ENCODE data around the gene PTOV1.
"Not testable (repeated sequence)": the region's sequence is repeated elsewhere in the genome, so short reads cannot be mapped to it uniquely, and the experiment has no call there.

The PTOV1 gene

GRCh38 chr19:49818649-49819370, 32.1 kb upstream of the PTOV1 start:
- no peak for DNase-seq

- DNase-seq = not testable (repeated sequence)
Measured at GRCh38 chr19:49819452-49820115, 31.4 kb upstream of the PTOV1 start.

- no peak for DNase-seq
Measured at GRCh38 chr19:49820125-49820524, 30.8 kb upstream of the PTOV1 start.

DNA sequence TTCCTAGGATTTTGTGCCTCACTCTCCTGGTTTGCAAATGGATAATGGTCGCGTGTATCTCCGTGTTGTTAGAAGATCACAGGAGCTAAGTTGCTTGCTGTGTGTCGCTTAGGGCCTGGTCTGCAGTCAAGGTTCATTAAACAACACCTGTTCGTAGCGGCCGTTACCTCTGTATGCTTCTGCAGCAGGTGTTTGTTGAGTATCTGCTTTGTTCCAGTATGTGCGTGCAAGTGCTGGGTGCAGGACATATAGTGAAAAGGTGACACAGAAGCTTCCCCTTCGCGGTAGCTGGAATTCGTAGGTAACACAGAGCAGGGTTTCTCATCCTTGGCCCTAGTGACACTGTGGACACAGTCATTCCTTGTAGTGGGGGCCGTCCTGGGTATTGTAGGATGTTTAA, 27.5 kb upstream of the PTOV1 start:
- DNase-seq = no peak

DNA sequence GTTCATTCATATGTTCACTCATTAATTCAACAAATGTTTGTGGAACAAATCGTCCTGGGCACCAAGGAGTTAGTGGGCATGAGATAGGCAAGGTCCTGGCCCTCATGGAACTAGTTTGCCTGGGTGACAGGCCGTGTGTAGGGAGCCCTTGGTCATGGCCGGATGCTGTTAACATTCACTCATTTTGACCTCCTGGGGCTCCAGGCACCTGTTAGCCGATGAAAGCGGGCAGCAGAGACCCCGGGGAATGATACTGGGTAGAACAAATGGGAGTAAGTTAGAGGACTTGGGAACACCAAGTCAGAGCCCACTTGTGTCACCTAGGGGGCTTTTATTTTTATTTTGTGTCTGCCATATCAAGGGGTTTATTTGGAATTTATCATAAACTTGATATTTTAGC, 26.3 kb upstream of the PTOV1 start:
- no peak for DNase-seq

GRCh38 chr19:49827034-49827433, 23.9 kb upstream of the PTOV1 start:
- DNase-seq = no peak

- DNase-seq = no peak
Measured at GRCh38 chr19:49829200-49829599, 21.8 kb upstream of the PTOV1 start.

DNA sequence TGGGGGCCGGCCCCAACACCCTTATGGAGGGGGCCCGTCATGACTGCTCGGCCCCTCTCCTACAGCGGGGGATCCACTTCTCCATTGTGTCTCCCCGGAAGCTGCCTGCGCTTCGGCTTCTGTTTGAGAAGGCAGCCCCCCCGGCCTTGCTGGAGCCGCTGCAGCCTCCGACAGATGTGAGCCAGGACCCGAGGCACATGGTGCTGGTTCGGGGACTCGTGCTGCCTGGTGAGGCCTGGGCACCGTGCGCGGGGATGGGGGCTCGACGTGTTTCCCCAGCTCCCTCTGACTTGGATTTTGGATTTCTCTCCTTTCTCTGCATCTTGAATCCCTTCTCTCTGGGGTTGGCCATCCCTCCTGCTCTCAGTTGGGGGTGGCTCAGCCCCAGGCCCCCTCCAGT, 21.2 kb upstream of the PTOV1 start:
- DNase-seq = no peak

DNA sequence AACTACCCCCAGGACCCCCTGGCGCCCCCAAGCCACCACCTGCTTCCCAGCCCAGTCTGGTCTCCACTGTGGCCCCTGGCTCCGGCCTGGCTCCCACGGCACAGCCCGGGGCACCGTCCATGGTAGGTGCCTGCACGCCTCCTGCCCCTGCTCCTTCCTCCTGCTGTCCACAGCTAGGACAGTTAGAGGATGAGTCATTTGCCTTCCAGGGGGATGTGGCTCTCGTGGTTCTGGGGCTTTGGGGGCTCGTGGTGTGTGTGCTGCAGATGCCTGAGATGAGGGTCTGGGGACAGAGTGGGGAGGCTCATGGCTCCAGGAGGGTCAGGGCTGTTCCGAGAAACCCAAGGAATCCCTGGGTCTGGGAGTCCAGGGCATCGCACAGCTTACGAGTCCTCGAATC, 20.2 kb upstream of the PTOV1 start:
- no peak for DNase-seq

- DNase-seq = no peak
Measured at GRCh38 chr19:49831592-49831991, 19.4 kb upstream of the PTOV1 start.

- no peak for DNase-seq
Measured at GRCh38 chr19:49832556-49832955, 18.4 kb upstream of the PTOV1 start.

DNA sequence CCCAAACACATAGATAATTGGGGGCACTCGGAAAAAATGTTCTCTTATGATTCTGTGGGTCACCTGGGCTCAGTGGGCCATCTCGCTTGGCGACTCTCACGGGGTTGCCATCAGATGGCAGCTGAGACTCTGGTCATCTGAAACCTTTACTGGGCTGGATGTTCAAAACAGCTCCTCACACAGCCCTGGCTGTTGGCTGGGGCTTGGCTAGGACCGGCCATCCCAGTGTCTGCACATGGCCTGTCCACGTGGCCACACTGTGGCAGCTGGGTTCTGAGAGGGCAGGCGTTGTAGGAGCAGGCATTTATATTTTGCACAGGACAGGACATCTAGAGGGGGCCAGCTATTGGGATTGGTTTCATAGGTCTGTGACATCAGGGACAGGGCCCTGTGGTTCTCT, 17.4 kb upstream of the PTOV1 start:
- no peak for DNase-seq

DNA sequence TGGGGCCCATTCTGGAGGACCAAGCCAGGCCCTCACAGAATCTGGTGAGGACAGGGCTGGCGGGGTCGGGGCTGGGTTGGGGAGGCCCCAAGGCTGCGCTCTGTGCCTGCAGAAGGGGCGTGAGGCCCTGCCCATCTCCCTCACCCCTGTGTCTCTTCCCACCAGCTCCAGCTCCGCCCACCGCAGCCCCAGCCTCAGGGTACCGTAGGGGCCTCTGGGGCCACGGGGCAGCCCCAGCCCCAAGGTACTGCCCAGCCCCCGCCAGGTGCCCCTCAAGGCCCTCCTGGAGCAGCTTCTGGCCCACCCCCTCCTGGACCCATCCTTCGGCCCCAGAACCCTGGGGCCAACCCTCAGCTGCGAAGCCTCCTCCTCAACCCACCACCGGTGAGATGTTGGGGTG, 15.4 kb upstream of the PTOV1 start:
- no peak for DNase-seq

- no peak for DNase-seq
Measured at GRCh38 chr19:49836176-49837008, 14.6 kb upstream of the PTOV1 start.

DNA sequence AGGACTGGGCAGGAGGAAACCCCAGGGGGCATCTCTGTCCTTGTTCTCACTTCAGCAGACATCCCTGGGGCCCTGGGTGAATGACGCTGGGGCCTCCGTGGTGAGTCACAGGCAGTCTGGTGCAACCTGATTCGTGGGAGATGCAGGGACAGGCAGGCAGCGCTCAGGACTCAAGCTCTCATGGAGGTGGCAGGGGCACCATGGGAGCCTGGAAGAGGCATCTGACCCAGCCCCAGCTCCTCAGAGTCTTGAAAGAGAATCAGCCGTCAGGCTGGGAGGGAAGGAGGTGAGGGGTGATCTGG, 14.0 kb upstream of the PTOV1 start:
- no peak for DNase-seq

- DNase-seq = no peak
Measured at GRCh38 chr19:49837425-49837824, 13.5 kb upstream of the PTOV1 start.

DNA sequence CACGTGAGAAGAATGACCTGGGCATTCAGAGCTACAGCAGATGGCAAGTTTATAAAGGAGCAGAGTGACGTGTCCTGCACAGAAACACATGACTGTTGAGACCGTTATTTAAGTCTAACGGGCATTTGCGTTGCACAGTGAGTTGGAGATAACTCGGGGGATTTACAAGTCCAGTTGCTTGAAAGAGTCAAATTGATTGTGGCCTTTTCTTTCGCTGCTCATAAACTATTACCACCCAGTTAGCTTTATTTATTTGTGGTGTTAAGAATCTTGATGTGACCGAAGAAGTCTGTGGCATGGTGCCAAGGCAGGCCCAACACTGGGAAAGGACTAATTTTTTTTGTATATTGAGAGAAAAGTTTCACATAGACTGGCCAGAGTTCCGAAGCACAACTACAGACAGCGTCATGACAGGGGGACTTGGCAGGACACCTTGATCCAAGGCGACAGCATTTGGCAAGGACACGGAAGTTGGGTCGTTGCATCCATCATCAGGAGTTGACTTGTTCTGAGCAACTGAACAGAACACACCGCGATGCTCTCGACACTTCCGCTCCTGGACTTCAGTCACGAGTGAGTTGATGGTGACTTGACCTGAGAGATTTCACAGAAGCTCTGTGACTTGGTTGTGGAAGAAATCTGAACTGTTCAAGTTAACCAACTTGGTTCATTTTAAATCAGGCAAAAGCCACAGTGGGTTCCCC, 11.9 kb upstream of the PTOV1 start:
- no peak for DNase-seq

DNA sequence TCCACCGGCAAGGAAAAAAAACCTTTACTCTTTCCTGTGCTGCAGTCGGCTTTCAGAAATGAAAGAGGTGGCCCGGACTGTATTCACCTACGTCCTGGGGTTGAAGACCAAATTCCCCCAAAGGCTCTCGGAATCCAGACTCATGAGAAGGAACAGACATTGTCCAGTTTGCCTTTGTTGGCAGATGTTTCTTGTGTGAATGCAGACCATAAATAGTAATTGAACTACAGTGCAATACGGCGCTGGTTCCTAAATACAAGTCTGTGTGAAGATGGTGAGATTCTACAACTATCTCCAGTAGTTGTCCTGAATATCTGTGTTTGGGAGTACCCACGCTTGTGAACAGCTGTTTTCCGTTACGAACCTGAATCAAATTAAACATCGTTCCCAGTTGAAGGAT, 11.2 kb upstream of the PTOV1 start:
- DNase-seq = no peak

DNA sequence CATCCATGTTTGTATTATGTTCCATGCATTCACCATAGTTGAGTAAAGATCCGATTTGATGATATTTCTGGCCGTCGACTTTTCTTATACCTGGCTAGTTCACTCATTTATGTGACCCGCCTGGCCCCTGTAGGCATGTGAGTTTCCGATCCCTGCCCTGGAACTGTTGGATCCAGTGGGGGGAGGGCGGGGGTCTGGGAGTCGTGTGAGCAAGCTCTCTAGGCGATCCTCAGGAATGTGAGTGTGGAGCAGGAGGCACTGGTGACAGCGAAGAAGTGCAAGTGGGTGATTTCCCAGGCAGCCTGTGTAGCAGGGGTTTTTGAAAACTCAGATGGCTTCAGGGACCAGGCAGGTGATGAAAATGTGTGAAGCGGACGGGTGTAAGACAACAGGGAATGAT, 10.6 kb upstream of the PTOV1 start:
- no peak for DNase-seq

- no peak for DNase-seq
Measured at GRCh38 chr19:49840736-49841249, 10.2 kb upstream of the PTOV1 start.

- no peak for DNase-seq
Measured at GRCh38 chr19:49843265-49843664, 7.7 kb upstream of the PTOV1 start.

- no peak for DNase-seq
Measured at GRCh38 chr19:49844138-49845095, 6.5 kb upstream of the PTOV1 start.
